Right ventricle myocardium superior (tissue), 1 donor: ENCODE data around the gene EML4. TPM values are rescaled to one million over a fixed set of nuclear protein-coding genes. Genes with fewer than 3 reads are reported as not detected.
"Not testable (repeated sequence)": the region's sequence is repeated elsewhere in the genome, so short reads cannot be mapped to it uniquely, and the experiment has no call there.

Experiments used
- ATAC-seq: fragments of 200-7000 bp; cut with Tn5 transposase; one replicate; pipeline ENCODE4 v1.9.1; 2020; ENCODE audit warnings: mild to moderate bottlenecking; ENCODE audit not compliant: poor library complexity
- DNase-seq: peaks from one replicate; pipeline ENCODE4 v3.0.0-alpha.2; 2020
- intact Hi-C: fragments of 100-400 bp; cut with DNase I; formaldehyde crosslinking; loops from one replicate; pipeline ENCODE4 v1.11.2; 2022
- total RNA-seq: library from RNA; stranded (reverse); fragmentation: NEBNext Ultra II Directional; extraction: Animal tissue kit (Norgen Biotek cat#: 25700); gene quantifications from one replicate; pipeline ENCODE4 v1.2.1, GENCODE V29; 2021
- donor health status: DM: no; HTN: yes; CAD: no; lungs with severe emphysema.

EML4 gene
- total RNA-seq, 1 donor from 2014 or later = 4.4 TPM

- DNase-seq = no peak
- intact Hi-C loops = no loop called here
- peak; percentile 3 for ATAC-seq
These were observed 574 bp upstream of the EML4 start for GRCh38 chr2:42168459-42169099.

- peak; percentile 20 for ATAC-seq
- intact Hi-C loops = loop anchor here (10.0 kb wide), 1 partner anchor 65 kb away; no protein-coding TSS in a partner anchor
These were observed 845 bp downstream of the EML4 start for GRCh38 chr2:42169874-42170521.

GRCh38 chr2:42170619-42171395 lies 1.7 kb downstream of the EML4 start:
- intact Hi-C loops = loop anchor here (10.0 kb wide), 1 partner anchor 66 kb away; no protein-coding TSS in a partner anchor
- ATAC-seq (no peak), DNase-seq (no peak)

More at GRCh38 chr2:42169874-42170521, 845 bp downstream of the EML4 start:
- no peak for DNase-seq

- ATAC-seq (no peak), DNase-seq (no peak)
- intact Hi-C loops = loop anchor here (10.0 kb wide), 1 partner anchor 67 kb away; no protein-coding TSS in a partner anchor
These were observed 2.3 kb downstream of the EML4 start for GRCh38 chr2:42171396-42171980.

- intact Hi-C loops = loop anchor here (10.0 kb wide), 1 partner anchor 67 kb away; no protein-coding TSS in a partner anchor
- DNase-seq (no peak), ATAC-seq (no peak)
These were observed 2.9 kb downstream of the EML4 start for GRCh38 chr2:42172020-42172419.

GRCh38 chr2:42172566-42172965 lies 3.4 kb downstream of the EML4 start:
- intact Hi-C loops = loop anchor here (10.0 kb wide), 1 partner anchor 68 kb away; no protein-coding TSS in a partner anchor
- DNase-seq = no peak
- no peak for ATAC-seq

GRCh38 chr2:42173467-42173866 lies 4.3 kb downstream of the EML4 start:
- intact Hi-C loops = loop anchor here (10.0 kb wide), 1 partner anchor 69 kb away; no protein-coding TSS in a partner anchor
- not testable (repeated sequence) for DNase-seq, ATAC-seq

- intact Hi-C loops = loop anchor here (10.0 kb wide), 1 partner anchor 72 kb away; no protein-coding TSS in a partner anchor
- ATAC-seq (no peak), DNase-seq (no peak)
These were observed 8.0 kb downstream of the EML4 start for GRCh38 chr2:42176992-42177738.

GRCh38 chr2:42178335-42178734 lies 9.2 kb downstream of the EML4 start:
- ATAC-seq (no peak), DNase-seq (no peak)
- intact Hi-C loops = loop anchor here (10.0 kb wide), 1 partner anchor 74 kb away; no protein-coding TSS in a partner anchor

GRCh38 chr2:42180300-42180699 lies 11.1 kb downstream of the EML4 start:
- ATAC-seq = no peak
- intact Hi-C loops = no loop called here

GRCh38 chr2:42182654-42183308 lies 13.6 kb downstream of the EML4 start:
- intact Hi-C loops = no loop called here
- DNase-seq (no peak), ATAC-seq (no peak)

More at GRCh38 chr2:42180300-42180699, 11.1 kb downstream of the EML4 start:
- no peak for DNase-seq

GRCh38 chr2:42183775-42184174 lies 14.6 kb downstream of the EML4 start:
- DNase-seq (no peak), ATAC-seq (no peak)
- intact Hi-C loops = no loop called here

GRCh38 chr2:42184346-42184745 lies 15.2 kb downstream of the EML4 start:
- ATAC-seq = no peak
- no peak for DNase-seq
- intact Hi-C loops = no loop called here

GRCh38 chr2:42185220-42185921 lies 16.2 kb downstream of the EML4 start:
- no peak for DNase-seq
- ATAC-seq = peak; percentile 58
- intact Hi-C loops = no loop called here

- DNase-seq = no peak
- ATAC-seq = no peak
- intact Hi-C loops = no loop called here
These were observed 17.2 kb downstream of the EML4 start for GRCh38 chr2:42186366-42186765.

- no peak for ATAC-seq
- intact Hi-C loops = no loop called here
- no peak for DNase-seq
These were observed 17.9 kb downstream of the EML4 start for GRCh38 chr2:42186945-42187632.
